ENCODE measurements around the gene YKT6. TPM values are rescaled to one million over a fixed set of nuclear protein-coding genes. Genes with fewer than 3 reads are reported as not detected.

YKT6 gene
- total and polyA plus RNA-seq, 2 donors (not counting 3 experiments of a cell fraction or from before 2014, with no cell fraction given) = 117 to 120 TPM

- H3K79me2 ChIP-seq (ENCODE audit: control insufficient read depth, insufficient read depth, low read length) = no peaks in the 10 kb centered on the region
- no peaks in the 10 kb centered on the region for H3K9me3 ChIP-seq (replicated peaks; ENCODE audit: control insufficient read depth, insufficient read depth, low read length)
- ChIA-PET POLR2A (no interaction called here), CTCF (no interaction called here)
- H3K4me1 ChIP-seq (ENCODE audit: control insufficient read depth, extremely low read depth, insufficient read depth, low read length) = no peaks in the 10 kb centered on the region
- no peak overlapping the region for H3K4me3 ChIP-seq (replicated peaks in 1 of 3; ENCODE audit: insufficient read depth in 1 of 3, low read depth in 1 of 3, low read length in 3 of 3)
- no peaks in the 10 kb centered on the region for H3K27me3 ChIP-seq (ENCODE audit: control insufficient read depth in 2 of 2, insufficient read depth in 2 of 2, low read length in 2 of 2)
- peaks cover 0 to 20% of the 10 kb centered on the region in 2 experiments for H3K36me3 ChIP-seq (ENCODE audit: control insufficient read depth in 2 of 2, extremely low read depth in 1 of 2, insufficient read depth in 2 of 2, low read length in 2 of 2)
- BruUV-seq (replicated peaks) = no TSS peak
- intact Hi-C loops (cut with micrococcal nuclease) = no loop called here
- H3K4me2 ChIP-seq (ENCODE audit: insufficient read depth, low read length) = no peak overlapping the region
- FAIRE-seq (no peak), DNase-seq (ENCODE audit: low read depth, low spot score) (no peak)
- H3K9me1 ChIP-seq (replicated peaks; ENCODE audit: control insufficient read depth, extremely low read depth, insufficient read depth, low read length) = no peaks in the 10 kb centered on the region
- dilution Hi-C loops (cut with MboI; ENCODE audit: extremely low pct_ligation_motif_present, low sequenced_read_pairs) = no loop called here
- H2AFZ ChIP-seq (ENCODE audit: low read depth, low read length) = no peak overlapping the region
- H4K20me1 ChIP-seq (replicated peaks; ENCODE audit: control insufficient read depth, extremely low read depth, insufficient read depth, low read length) = no peaks in the 10 kb centered on the region
- H3K27ac ChIP-seq (ENCODE audit: insufficient read depth, low read depth, low read length) = no peak overlapping the region
- no peak overlapping the region for H3K9ac ChIP-seq (replicated peaks; ENCODE audit: extremely low read depth, insufficient read depth, low read length)
- TF ChIP-seq GATA2 (IDR thresholded peaks at IDR 0.05; ENCODE audit: insufficient read depth, insufficient read length, low read depth, low read length) = no peak
- no peak for TF ChIP-seq CTCF (IDR thresholded peaks at IDR 0.05; ENCODE audit: extremely low read depth in 1 of 2, insufficient read depth in 1 of 2, low read depth in 1 of 2, low read length in 2 of 2)
- no peak for TF ChIP-seq FOS (IDR thresholded peaks at IDR 0.05; ENCODE audit: borderline replicate concordance, insufficient read depth, low read length)
- TF ChIP-seq JUN (IDR thresholded peaks at IDR 0.05; ENCODE audit: borderline replicate concordance, insufficient read depth, insufficient read length, low read depth) = no peak
- no peak for TF ChIP-seq POLR2A (IDR thresholded peaks at IDR 0.05; ENCODE audit: low read depth, low read length)
- no peak for TF ChIP-seq EZH2 (IDR thresholded peaks at IDR 0.05; ENCODE audit: borderline replicate concordance, low read depth, low read length, severe bottlenecking)
- no peak for TF ChIP-seq POLR2AphosphoS5 (IDR thresholded peaks at IDR 0.05; ENCODE audit: insufficient read depth, low read depth, low read length)
- no peak for TF ChIP-seq MAX (IDR thresholded peaks at IDR 0.05; ENCODE audit: insufficient read depth, insufficient read length)
- TF ChIP-seq MYC (IDR thresholded peaks at IDR 0.05; ENCODE audit: low read depth, low read length) = no peak
These were observed 15.2 kb downstream of the YKT6 start for GRCh38 chr7:44216019-44216418.

All from endothelial cell of umbilical vein (primary cell).